HepG2 (cell line): Measurements from ENCODE around the gene GUSB.

Experiments
- CHD2 ChIP-seq: IDR thresholded peaks from 2 replicates; pipeline ENCODE4 v1.6.1; 2011; ENCODE audit warnings: low read depth, low read length, improper control_type of control experiment
- FOXK1 ChIP-seq: sonication (generic); formaldehyde crosslinking; IDR thresholded peaks from 2 replicates; pipeline ENCODE4 v1.4.0; 2020; ENCODE audit warnings: low read depth, missing genetic modification reagents, borderline replicate concordance
- SMARCE1 ChIP-seq: fragments of 450-650 bp; IDR thresholded peaks from 2 replicates; pipeline ENCODE4 v1.6.1; 2017; ENCODE audit warnings: borderline replicate concordance
- SUZ12 ChIP-seq: fragments of 150-350 bp; IDR thresholded peaks from 2 replicates; pipeline ENCODE4 v1.6.1; 2014; ENCODE audit warnings: low read depth, low read length
- ZMAT3 ChIP-seq: sonication (generic); formaldehyde crosslinking; conservative IDR thresholded peaks from 2 replicates; pipeline ENCODE4 v1.7.0; 2021; ENCODE audit warnings: missing genetic modification reagents
- ZNF326 ChIP-seq: sonication (generic); formaldehyde crosslinking; IDR thresholded peaks from 2 replicates; pipeline ENCODE4 v1.4.0; 2020; ENCODE audit warnings: missing genetic modification reagents, borderline replicate concordance
- ZNF530 ChIP-seq: sonication (generic); formaldehyde crosslinking; IDR thresholded peaks from 2 replicates; pipeline ENCODE4 v1.5.0; 2020; ENCODE audit warnings: low read depth, mild to moderate bottlenecking, missing genetic modification reagents
- ZNF570 ChIP-seq: sonication (generic); formaldehyde crosslinking; IDR thresholded peaks from 2 replicates; pipeline ENCODE4 v1.4.0; 2020; ENCODE audit warnings: mild to moderate bottlenecking, missing genetic modification reagents, borderline replicate concordance
- TF ChIP-seq, protein P1 (sequence below): sonication (generic); formaldehyde crosslinking; IDR thresholded peaks from 2 replicates; pipeline ENCODE4 v1.5.0; 2020; ENCODE audit warnings: mild to moderate bottlenecking, missing genetic modification reagents, moderate library complexity
- TF ChIP-seq, protein P2 (sequence below), 2 experiments: sonication (generic) in 1 of 2; formaldehyde crosslinking in 1 of 2; IDR thresholded peaks; 2 replicates each; pipeline versions ENCODE4 v1.5.1 to v1.6.1; 2011 to 2020; ENCODE audit warnings: borderline replicate concordance in 1 of 2, low read depth in 1 of 2, low read length in 1 of 2, mild to moderate bottlenecking in 1 of 2, missing genetic modification reagents in 1 of 2, moderate library complexity in 1 of 2

DNA sequence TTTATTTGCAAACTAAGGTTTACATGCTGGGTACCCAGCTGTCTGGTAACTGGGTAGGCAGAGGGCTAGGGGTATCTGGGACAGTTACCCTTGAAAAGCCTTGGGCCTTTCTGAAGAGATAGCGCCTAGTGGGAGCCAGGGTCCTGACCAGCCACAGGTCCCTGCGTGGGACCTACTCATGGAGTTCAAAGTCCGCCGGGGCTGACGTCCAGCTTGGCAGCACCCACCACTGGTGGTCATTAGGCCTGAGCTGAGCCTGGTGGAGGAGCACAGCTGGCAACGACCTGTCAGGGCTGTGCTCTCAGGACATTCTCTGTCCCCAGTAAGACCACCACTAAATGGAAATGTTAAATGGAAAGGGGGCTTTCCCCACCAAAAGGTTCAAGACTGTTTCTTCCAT, 20.0 kb downstream of the GUSB start:
- TF ChIP-seq ZNF570 (CRISPR knock-in tag): no peak
- TF ChIP-seq SUZ12: no peak
- TF ChIP-seq FOXK1 (CRISPR knock-in tag): no peak
- TF ChIP-seq, protein P1, sequence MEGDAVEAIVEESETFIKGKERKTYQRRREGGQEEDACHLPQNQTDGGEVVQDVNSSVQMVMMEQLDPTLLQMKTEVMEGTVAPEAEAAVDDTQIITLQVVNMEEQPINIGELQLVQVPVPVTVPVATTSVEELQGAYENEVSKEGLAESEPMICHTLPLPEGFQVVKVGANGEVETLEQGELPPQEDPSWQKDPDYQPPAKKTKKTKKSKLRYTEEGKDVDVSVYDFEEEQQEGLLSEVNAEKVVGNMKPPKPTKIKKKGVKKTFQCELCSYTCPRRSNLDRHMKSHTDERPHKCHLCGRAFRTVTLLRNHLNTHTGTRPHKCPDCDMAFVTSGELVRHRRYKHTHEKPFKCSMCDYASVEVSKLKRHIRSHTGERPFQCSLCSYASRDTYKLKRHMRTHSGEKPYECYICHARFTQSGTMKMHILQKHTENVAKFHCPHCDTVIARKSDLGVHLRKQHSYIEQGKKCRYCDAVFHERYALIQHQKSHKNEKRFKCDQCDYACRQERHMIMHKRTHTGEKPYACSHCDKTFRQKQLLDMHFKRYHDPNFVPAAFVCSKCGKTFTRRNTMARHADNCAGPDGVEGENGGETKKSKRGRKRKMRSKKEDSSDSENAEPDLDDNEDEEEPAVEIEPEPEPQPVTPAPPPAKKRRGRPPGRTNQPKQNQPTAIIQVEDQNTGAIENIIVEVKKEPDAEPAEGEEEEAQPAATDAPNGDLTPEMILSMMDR (CRISPR knock-in tag): no peak
- TF ChIP-seq, protein P2, sequence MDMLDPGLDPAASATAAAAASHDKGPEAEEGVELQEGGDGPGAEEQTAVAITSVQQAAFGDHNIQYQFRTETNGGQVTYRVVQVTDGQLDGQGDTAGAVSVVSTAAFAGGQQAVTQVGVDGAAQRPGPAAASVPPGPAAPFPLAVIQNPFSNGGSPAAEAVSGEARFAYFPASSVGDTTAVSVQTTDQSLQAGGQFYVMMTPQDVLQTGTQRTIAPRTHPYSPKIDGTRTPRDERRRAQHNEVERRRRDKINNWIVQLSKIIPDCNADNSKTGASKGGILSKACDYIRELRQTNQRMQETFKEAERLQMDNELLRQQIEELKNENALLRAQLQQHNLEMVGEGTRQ (IDR thresholded peaks at IDR 0.05; ENCODE audit: low read depth, low read length): no peak
- TF ChIP-seq, protein P2 (CRISPR knock-in tag; IDR thresholded peaks at IDR 0.05; ENCODE audit: borderline replicate concordance): no peak
- no peak for TF ChIP-seq ZNF326 (CRISPR knock-in tag)
- no peak for TF ChIP-seq ZNF530
- TF ChIP-seq ZMAT3 (CRISPR knock-in tag): no peak
- no peak for TF ChIP-seq SMARCE1
- TF ChIP-seq CHD2: no peak
